Effector CD8-positive, alpha-beta T cell (primary cell): ENCODE measurements around the gene CLTB.
"Not testable (repeated sequence)": the region's sequence is repeated elsewhere in the genome, so short reads cannot be mapped to it uniquely, and the experiment has no call there.

Source experiments
- DNase-seq: peaks from one replicate; lab custom pipeline; 2025; lab: John Stamatoyannopoulos, UW

CLTB gene

DNA sequence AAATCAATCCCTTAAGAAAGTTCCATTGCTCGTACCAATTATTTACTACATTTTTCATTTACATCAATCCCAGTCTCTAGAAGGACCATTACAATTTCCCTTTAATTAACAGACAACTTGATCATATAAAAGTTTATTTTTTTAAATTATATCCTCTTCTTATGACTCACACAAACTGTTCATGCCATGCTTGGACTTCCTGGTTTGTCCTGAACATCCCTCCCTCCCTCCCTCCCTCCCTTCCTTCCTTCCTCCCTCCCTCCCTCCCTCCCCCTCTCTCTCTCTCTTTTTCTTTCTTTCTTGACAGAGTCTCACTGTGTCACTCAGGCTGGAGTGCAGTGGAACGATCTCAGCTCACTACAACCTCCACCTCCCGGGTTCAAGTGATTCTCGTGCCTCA is 11.6 kb upstream of the CLTB start:
- no peak for DNase-seq

DNA sequence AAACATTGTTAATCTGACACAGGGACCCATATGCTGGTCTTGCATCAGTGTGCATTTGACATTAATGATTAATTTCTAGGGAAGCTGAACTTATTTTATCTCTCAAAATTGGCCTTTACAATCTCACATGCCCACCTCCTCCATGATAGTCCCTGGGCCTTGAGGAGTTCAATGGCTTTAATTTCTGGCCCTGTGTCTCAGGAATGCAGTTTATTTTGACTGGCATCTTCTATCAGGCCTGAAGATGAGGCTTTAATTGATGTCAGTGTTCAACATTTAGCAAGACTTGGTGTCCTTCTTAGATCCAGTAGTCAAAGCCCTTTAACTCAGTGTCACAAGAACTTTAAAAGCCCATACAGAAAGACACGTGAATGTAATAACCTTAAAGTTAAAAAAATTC is 10.5 kb upstream of the CLTB start:
- DNase-seq, result no peak

DNA sequence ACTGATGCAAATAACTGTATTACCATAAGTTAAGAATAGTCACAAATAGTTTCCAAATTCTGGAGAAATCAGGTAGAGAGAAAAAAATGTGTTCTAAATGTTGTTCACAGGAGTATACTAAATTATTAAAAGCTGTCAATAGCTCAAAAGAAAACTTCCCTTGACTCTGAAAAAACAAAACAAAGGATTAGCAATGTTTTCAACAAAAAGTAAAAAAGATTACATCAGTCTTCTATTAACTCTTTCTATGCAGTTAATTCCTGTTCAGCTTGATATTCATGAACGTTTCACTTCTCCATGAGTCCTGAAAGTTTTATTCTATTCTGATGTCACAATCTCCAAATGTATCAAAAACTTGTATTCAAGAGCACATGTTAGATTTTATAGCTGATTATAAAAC is 9.5 kb upstream of the CLTB start:
- DNase-seq, result no peak

DNA sequence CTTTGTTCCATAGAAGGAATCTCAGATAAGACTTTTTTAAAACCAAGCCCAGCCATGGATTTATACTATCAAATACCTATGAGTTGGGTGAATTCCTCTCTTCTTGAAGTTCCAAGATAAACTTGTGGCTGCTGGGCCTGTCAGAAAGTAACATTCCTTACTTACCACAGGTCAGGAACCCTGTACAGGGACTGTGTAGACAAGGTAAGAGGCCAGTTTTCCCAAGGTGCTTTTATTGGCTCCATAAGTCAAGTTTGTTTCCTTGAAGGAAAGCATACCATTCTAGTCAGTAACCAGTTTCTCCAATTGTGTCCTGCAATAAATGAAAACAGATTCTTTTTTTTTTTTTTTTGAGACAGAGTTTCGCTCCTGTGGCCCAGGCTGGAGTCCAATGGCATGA is 8.8 kb upstream of the CLTB start:
- DNase-seq, result no peak

DNA sequence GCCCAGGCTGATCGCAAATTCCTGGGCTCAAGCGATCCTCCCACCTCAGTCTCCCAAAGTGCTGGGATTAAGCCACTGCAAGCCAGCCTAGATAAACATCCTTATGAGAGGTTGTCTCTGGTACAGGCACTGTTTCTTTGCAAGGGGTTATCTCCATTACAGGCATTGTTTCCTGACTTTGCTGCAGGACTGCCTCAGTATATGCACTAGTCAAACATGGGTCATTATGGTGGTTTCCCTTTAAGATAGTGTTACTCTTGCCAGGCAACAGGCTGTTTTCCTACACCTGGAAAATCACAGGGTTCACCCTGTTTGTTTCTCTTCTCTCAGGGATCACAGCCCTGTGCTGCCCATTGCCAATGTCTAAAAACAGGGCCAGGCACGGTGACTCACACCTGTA is 7.8 kb upstream of the CLTB start:
- DNase-seq, result no peak

DNA sequence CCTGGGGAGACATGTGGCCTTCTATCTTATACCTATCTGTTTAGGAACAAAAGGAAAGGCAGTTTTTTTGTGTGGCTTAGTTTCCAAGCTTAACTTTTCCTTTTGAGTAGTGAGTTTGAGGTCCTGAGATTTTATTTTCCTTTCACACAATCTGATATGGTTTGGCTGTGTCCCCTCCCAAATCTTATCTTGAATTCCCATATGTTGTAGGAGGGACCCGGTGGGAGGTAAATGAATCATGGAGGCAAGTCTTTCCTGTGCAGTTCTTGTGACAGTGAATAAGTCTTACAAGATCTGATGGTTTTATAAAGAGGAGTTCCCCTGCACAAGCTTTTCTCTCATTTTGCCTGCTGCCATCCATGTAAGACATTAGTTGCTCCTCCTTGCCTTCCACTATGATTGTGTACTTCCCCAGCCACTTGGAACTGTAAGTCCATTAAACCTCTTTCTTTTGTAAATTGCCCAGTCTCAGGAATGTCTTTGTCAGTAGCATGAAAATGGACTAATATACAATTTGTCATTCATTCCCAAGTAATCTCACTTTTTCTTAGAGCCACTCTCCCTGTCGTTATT is 4.7 kb upstream of the CLTB start:
- no peak for DNase-seq

DNA sequence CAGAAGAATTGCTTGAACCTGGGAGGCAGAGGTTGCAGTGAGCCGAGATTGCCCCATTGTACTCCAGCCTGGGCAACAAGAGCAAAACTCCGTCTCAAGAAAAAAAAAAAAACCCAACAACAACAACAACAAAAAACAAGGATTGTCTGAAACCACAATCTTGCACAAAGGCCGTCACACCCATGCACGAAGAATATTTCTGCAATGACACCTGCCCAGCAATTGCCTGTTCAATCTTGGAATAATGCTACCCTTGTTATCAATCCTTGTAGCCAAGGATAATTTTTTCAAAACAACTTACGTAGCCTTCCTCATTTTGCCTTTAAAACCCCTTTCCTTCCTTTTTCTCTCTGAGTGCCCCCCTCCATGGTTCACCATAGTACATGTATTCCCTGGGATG is 3.7 kb upstream of the CLTB start:
- DNase-seq, result no peak

DNA sequence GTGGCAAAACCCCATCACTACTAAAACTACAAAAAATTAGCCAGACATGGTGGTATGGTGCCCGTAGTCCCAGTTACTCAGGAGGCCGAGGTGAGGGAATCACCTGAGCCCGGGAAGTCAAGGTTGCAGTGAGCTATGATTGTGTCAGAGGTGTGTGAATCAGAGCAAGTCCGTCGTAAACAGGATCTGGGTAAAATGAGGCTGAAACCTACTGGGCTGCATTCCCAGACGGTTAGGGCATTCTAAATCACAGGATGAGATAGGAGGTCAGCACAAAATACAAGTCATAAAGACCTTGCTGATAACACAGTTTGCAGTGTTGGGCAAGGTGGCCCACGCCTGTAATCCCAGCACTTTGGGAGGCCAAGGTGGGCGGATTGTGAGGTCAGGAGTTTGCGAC is 1.9 kb upstream of the CLTB start:
- DNase-seq, result no peak

DNA sequence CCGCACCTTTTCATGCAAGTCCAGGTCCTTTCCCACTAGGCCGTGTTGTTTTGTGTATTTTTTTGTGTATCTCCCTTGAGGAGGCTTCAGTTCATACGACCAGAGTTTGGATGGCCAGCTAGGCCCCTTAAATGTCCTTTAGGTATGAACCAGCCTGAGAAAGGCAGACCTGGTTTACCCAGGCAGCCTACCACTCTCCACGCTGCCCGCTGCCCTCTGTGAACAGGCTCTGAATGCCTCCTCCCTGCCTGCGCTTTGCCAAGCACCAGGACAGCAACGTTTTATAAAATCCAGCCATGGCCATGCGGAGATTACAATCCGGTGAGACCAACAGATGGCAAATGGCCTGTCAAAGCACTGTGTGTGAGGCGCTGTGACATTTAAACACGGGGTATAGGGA is 626 bp upstream of the CLTB start:
- no peak for DNase-seq

DNA sequence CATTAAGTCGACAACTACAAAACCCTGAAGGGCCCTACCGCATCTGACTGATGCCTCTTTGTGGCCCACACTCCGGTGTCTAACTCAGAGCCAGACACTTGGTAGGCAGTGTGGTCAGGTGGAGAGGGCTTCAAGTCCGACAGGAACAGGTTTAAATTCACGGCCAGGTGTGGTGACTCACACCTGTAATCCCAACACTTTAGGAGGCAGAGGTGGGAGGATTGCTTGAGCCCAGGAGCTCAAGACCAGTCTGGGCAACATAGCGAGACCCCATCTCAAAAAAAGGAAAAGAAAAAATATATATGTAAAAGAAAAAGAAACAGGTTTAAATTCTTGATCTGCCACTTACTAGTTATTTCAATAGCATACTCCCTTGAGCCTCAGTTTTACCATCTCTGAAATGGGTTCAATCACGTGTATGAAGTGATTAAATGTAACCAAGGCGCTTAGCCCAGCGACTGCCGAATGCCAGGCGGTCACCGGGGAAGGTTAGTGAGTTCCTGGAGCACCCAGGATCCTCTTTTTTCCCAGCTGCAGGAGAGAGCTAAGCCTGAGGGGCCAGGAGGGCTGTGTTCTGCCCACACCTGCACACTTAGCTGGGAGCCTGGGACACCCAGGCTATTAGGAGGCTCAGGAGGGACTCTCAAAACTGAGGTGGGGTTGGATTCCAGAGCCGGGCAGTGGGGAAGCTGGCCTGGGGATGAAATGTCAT is 943 bp downstream of the CLTB start:
- DNase-seq, result no peak

DNA sequence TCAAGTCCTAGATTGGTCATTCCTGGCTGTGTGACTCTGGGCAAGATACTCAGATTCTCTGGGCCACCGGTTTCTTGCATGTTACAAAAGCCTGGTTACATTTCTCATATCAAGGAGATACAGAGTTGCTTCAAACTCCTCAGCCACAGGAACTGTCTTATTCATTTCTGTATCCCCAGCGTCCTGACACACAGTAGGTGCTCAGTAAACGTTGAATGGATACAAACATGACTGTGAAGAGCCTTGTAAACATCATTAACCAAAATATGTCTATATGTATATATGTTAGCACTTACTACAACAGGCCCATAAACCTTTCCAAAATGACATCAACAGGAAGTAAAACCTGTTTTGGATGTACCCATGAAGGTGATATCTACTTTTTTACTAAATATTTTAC is 1.6 kb downstream of the CLTB start:
- no peak for DNase-seq

DNA sequence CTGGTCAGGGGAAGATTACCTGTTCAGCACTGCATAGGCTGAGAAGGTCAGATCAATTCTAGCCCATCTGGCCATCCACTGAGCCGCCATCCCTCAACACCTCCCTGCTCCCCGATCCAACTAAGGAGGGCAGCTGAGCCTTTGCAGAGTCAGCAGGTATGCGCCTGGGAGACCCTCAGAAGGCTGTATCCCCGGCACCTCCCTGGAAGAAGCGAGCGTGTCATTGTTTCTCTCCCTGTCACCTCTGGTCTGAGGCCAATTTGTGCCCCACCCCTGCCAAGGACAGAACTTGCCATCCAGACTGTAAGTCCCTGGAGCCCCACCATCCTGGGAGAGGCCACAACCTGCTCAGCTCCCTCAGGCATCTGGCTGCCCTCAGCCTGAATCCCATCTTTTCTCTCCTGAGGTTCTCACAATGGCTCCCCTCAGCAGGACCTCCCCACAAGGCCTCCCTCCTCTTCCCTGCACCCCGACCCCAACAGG is 2.6 kb downstream of the CLTB start:
- DNase-seq, result no peak

DNA sequence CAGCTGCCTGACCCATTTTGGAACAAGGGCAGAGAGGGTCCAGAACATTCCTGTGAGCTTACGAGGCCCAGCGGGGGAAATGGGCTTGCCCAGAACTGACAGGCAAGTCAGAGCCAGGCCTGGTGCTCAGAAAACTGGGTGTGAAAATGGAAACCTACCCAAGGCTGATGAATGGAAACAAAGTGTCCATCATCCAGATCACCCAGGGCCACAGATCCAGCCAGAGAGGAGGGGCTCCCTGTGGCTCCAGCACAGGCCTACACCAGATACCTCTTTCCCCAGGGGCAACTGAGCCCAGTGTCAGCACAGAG is 3.1 kb downstream of the CLTB start:
- DNase-seq, result no peak

DNA sequence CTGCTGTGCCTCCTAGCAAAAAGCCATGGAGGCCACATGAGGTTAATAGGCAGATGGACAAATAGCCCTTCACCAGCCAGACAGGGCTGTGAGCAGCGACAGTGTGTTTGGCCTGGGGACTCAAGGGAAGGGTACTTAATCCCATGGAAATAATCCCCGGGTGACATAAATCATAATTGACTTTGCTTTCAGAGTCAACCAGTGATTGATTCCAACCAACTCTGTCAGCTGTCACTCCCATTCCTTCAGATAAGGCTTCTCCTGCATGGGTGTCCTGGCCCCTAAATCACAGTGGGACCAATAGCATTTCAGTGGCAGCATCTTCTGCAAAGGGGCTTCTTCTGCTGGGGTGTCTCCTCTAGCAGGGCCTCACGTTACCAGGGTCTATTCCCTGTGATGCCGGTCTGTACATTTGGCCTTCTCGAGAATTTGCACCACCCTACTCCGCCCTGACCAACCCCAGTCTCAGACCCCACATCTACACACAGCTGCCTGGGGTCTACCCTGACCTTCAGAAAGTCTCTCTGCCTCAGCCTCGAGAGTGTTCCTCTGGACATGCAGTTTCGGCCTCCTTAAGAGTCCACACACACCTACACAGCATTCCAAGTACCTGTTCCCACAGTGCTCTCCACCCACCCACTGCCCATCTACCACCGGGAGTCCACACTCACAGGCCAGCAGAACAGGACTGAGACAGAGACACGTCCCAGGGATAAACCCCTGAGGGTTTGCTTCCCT is 3.7 kb downstream of the CLTB start:
- no peak for DNase-seq

DNA sequence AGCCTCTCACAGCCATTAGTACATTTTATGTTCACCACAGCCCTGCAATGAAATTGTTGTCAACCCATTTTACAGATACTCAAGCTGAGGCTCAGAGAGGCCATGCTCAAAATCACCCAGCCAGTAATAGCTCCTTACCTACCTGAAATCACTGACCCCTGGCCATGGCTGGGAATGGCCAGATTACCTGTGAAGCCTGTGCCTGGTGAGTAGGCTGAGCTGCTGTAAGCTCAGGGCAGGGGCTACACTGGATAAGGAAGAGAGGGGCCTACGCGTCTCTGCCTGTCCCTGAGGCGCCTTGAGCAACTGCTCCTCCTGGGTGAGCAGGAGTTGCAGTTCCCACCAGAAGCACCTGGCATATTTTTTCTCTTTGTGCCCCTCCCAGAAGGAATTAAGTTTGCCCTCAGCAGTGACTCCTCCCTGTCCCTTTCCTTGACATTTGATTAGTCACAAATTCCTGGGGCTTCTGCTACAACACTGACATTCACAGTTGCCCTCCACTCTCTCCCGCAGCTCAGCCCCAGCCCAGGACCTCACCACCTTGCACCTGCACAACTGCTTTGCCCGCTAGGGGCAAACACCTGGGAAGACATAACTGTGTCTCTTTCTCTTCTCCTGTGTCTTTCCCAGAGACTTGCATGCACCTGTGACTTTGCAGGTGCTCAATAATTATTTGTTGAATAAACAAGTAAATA is 5.7 kb downstream of the CLTB start:
- no peak for DNase-seq

DNA sequence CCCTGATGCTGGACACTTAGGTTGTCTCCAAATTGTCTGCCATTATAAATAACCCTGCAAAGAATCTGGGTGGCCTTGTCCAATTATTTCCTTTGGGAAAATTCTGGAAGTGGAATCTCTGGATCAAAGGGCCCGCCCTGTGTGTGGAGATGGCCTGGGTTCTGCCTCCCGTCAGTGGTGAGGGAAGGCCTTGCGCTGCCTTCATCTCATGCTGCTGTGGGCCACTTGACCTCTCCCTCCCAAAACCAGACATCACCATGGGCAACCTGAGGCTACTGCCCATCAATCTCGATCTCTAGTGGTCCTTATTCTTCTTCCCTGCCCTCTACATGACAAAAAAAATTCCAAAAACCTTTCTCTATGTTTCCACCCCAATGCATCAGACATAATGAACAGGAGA is 6.6 kb downstream of the CLTB start:
- DNase-seq, result no peak

DNA sequence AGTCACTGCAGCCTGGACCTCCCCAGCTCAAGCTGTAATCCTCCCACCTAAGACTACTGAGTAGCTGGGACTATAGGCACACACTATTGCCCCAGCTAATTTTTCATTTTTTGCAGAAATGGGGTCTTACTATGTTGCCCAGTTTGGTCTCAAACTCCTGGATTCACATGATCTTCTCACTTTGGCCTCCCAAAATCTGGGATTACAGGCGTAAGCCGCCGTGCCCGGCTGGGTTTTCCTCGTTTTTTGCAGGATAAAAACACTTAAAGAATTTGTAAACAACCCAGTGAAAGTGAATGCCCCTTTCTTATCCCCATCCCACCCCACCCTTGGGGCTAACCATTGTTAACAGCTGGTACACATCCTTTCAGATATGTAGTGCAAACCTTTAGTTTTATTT is 7.7 kb downstream of the CLTB start:
- DNase-seq, result no peak

DNA sequence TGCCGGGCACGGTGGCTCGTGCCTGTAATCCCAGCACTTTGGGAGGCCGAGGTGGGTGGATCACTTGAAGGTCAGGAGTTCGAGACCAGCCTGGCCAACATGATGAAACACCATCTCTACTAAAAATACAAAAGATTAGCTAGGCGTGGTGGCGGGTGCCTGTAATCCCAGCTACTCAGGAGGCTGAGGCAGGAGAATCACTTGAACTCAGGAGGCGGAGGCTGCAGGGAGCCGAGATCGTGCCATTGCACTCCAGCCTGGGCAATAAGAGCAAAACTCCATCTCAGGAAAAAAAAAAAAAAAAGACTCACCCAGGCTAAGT is 8.1 kb downstream of the CLTB start:
- not testable (repeated sequence) for DNase-seq

DNA sequence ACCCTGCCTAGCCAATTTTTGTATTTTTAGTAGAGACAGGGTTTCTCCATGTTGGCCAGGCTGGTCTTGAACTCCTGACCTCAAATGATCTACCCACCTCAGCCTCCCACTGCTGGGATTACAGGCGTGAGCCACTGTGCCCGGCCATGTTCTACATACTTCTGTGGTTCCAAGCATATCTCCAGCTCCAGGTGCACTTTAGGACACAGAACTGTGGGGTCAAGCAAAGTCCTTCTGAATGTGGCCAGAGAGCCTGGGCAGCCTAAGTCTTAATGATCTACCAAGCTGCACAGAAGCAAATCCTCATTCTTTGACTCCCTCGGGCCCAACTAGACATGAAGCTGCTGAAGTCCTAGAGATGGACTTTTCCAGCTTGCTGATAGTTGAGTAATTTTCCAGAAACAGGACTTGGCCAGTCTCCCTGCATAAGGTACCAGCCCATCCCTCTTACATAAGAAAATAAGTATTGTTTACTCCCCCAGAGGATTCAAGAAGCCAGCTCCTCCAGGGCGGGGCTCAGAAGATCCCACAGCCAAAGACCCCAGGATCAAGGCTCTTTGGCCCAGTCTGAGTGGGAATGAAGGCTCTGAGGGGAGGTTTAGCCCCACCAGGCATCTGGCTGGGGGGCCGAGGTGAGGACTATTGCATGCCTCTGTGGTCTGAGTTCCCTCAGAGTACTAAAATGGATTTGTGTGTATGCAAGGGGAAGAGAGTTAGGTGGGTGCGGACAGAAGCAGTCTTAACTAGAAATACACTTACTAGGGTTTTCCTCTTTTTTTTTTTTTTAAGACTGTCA is 8.7 kb downstream of the CLTB start:
- DNase-seq, result no peak

DNA sequence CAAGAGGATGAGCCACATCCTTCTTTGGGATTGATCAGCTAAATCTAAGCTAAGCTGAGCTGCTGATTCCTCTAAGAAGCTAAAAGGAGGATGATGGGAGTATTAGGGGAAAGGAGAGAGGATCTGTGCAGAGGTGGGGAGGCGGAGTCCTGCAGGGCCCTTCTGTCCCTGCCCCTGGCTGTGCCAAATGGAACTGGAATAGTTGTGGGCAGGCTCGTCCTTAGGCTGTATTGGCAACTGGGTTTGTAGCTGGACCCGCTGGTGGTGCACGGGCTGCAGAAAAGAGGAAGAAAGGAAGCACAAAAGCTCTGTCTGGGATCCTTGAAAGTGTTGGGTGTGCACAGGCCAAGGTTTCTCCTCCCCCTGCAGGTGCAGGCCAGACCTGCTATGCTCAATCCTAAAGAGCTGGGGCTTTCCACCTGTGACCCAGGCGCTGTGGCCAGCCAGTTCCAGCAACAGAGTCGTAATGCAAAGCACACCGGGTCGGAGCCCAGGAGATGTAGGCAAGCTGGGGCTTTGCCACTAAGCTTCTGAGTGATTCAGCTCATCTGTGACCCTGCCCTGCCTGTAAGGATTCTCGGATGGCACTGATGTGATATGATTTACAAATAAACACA is 9.8 kb downstream of the CLTB start:
- DNase-seq, result no peak

DNA sequence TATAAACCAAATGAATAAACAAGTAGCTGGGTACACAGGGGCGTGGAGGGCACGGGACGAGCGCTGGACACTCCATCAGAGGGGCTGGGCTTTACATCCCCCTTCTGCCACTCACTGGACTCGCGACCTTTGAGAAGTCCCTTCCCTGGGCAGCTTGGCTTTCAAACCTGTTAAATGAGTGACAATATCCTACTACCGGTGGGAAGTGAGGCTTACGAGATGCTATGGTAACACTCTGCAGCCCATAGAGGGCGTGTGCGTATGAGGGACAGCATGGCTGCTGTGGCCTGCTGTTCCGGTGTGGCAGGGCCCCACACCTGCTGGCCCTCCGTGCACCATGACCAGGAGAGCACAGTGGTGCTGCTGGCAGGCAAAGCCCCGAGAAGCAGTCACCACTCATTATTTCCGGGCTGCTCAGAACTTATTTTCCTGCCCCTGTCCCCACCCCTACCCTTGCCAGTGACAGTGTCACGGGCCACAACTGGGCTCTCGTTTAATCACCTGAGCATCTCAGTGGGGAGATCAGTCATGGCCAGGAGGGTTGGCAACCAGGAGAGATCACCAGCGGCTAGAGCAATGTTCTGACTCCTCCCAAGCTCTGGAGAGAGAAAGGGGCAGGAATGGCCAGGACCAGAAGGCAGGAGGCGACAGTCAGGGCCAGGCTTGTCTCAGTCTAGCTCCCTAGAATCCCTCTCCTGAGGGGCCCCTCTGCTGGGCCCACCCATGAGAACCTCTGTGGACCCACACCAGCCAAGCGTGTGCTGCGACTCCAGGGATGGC is 10.5 kb downstream of the CLTB start:
- DNase-seq, result no peak
